ENCODE results near the gene VIL1.

DNA sequence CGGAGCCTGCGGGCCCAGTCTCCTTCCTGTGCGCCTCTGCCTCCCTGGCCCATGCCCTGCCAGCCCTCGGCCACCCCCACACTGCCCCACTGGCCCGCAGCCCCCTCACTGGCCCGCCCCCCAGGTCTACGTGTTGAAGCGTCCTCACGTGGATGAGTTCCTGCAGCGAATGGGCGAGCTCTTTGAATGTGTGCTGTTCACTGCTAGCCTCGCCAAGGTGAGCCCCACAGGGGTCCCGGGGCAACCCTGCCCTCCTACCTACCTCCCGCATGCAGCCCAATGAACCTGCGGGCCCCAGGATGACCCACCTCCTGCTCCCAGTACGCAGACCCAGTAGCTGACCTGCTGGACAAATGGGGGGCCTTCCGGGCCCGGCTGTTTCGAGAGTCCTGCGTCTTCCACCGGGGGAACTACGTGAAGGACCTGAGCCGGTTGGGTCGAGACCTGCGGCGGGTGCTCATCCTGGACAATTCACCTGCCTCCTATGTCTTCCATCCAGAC, 16.0 kb upstream of the VIL1 start:
- TF ChIP-seq, protein P1, sequence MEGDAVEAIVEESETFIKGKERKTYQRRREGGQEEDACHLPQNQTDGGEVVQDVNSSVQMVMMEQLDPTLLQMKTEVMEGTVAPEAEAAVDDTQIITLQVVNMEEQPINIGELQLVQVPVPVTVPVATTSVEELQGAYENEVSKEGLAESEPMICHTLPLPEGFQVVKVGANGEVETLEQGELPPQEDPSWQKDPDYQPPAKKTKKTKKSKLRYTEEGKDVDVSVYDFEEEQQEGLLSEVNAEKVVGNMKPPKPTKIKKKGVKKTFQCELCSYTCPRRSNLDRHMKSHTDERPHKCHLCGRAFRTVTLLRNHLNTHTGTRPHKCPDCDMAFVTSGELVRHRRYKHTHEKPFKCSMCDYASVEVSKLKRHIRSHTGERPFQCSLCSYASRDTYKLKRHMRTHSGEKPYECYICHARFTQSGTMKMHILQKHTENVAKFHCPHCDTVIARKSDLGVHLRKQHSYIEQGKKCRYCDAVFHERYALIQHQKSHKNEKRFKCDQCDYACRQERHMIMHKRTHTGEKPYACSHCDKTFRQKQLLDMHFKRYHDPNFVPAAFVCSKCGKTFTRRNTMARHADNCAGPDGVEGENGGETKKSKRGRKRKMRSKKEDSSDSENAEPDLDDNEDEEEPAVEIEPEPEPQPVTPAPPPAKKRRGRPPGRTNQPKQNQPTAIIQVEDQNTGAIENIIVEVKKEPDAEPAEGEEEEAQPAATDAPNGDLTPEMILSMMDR (conservative IDR thresholded peaks at IDR 0.05; ENCODE audit: low read depth, low read length): no peak
- TF ChIP-seq EZH2 (IDR thresholded peaks at IDR 0.05; ENCODE audit: borderline replicate concordance, low read depth, low read length, poor library complexity, severe bottlenecking): no peak
